Measurements from ENCODE around the gene FIGNL2. TPM values are rescaled to one million over a fixed set of nuclear protein-coding genes. Genes with fewer than 3 reads are reported as not detected.

Gene FIGNL2
- total RNA-seq, 1 experiment from 2014 or later, result 0.27 TPM

GRCh38 chr12:51777973-51778372 lies 70.5 kb downstream of the FIGNL2 start:
- Histone ChIP-seq H2AFZ (ENCODE audit: low read depth, low read length, poor library complexity, severe bottlenecking) (no peak overlapping the region), H3K9ac (ENCODE audit: low read length) (no peak overlapping the region), H3K9me2 (ENCODE audit: insufficient read depth) (no peaks in the 10 kb centered on the region), H3K79me2 (ENCODE audit: insufficient read depth, low read length) (no peaks in the 10 kb centered on the region), H3K27ac (ENCODE audit: low read depth, low read length) (no peak overlapping the region), H3K4me2 (ENCODE audit: low read length) (no peak overlapping the region), H4K20me1 (ENCODE audit: insufficient read depth) (no peaks in the 10 kb centered on the region), H3K4me1 (ENCODE audit: control insufficient read depth in 1 of 2, insufficient read depth in 2 of 2, low read length in 2 of 2) (peaks cover 2 to 8% of the 10 kb centered on the region in 2 experiments; a peak in 2 of 4 replicates), H3K27me3 (ENCODE audit: insufficient read depth, low read length) (no peaks in the 10 kb centered on the region), H3K36me3 (ENCODE audit: control insufficient read depth in 1 of 2, insufficient read depth in 2 of 2, low read length in 2 of 2) (no peaks in the 10 kb centered on the region), H3K4me3 (replicated peaks in 1 of 2; ENCODE audit: low read depth in 1 of 2, low read length in 2 of 2) (no peak overlapping the region), H3K9me3 (ENCODE audit: control insufficient read depth in 1 of 2, insufficient read depth in 1 of 2, low read depth in 1 of 2, low read length in 2 of 2) (no peaks in the 10 kb centered on the region)
- ATAC-seq (no peak), DNase-seq (ENCODE audit: low read depth, low spot score) (no peak)
- intact Hi-C loops (cut with micrococcal nuclease), result no loop called here
- POLR2A ChIA-PET, result no interaction called here
- RAD21 ChIA-PET (ENCODE audit: low non-redundant PET in 1 of 2, low total read pairs in 2 of 2, uncharacterized antibody in 2 of 2, unreplicated experiment in 2 of 2), result no interaction called here
- BruUV-seq (replicated peaks), result no TSS peak
- CTCF ChIA-PET, result no interaction called here
- TF ChIP-seq JUND (IDR thresholded peaks at IDR 0.05) (no peak), MAX (IDR thresholded peaks at IDR 0.05) (no peak), ELF1 (IDR thresholded peaks at IDR 0.05; ENCODE audit: borderline replicate concordance, low read depth) (no peak), POLR2AphosphoS5 (IDR thresholded peaks at IDR 0.05; ENCODE audit: low read depth, low read length) (no peak), EGR1 (IDR thresholded peaks at IDR 0.05; ENCODE audit: low read depth) (no peak), RAD21 (IDR thresholded peaks at IDR 0.05; ENCODE audit: low read depth) (no peak), YY1 (IDR thresholded peaks at IDR 0.05; ENCODE audit: extremely low read depth, insufficient replicate concordance, low read depth, low read length) (no peak)
- TF ChIP-seq, protein P1, sequence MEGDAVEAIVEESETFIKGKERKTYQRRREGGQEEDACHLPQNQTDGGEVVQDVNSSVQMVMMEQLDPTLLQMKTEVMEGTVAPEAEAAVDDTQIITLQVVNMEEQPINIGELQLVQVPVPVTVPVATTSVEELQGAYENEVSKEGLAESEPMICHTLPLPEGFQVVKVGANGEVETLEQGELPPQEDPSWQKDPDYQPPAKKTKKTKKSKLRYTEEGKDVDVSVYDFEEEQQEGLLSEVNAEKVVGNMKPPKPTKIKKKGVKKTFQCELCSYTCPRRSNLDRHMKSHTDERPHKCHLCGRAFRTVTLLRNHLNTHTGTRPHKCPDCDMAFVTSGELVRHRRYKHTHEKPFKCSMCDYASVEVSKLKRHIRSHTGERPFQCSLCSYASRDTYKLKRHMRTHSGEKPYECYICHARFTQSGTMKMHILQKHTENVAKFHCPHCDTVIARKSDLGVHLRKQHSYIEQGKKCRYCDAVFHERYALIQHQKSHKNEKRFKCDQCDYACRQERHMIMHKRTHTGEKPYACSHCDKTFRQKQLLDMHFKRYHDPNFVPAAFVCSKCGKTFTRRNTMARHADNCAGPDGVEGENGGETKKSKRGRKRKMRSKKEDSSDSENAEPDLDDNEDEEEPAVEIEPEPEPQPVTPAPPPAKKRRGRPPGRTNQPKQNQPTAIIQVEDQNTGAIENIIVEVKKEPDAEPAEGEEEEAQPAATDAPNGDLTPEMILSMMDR (IDR thresholded peaks at IDR 0.05 in 2 of 3, conservative IDR thresholded peaks at IDR 0.05 in 1 of 3; ENCODE audit: borderline replicate concordance in 1 of 3, insufficient read depth in 1 of 3, low read depth in 2 of 3, low read length in 2 of 3), result no peak
- TF ChIP-seq, protein P2, sequence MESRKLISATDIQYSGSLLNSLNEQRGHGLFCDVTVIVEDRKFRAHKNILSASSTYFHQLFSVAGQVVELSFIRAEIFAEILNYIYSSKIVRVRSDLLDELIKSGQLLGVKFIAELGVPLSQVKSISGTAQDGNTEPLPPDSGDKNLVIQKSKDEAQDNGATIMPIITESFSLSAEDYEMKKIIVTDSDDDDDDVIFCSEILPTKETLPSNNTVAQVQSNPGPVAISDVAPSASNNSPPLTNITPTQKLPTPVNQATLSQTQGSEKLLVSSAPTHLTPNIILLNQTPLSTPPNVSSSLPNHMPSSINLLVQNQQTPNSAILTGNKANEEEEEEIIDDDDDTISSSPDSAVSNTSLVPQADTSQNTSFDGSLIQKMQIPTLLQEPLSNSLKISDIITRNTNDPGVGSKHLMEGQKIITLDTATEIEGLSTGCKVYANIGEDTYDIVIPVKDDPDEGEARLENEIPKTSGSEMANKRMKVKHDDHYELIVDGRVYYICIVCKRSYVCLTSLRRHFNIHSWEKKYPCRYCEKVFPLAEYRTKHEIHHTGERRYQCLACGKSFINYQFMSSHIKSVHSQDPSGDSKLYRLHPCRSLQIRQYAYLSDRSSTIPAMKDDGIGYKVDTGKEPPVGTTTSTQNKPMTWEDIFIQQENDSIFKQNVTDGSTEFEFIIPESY (IDR thresholded peaks at IDR 0.05; ENCODE audit: extremely low read depth, insufficient replicate concordance, low read length), result no peak
